Peyer's patch (tissue), 4 donors: Measurements from ENCODE around the gene ZNF521.

Experiments used
- POLR2A ChIP-seq, 2 donors: fragments of 450-650 bp; IDR thresholded peaks; one replicate each; pipeline ENCODE4 v1.5.1; 2017; ENCODE audit warnings: antibody characterized with exemption in 2 of 2, mild to moderate bottlenecking in 2 of 2, moderate library complexity in 2 of 2
- TF ChIP-seq, protein P1 (sequence below), 6 experiments: fragments of 450-650 bp in 4 of 6; fragments of 200-600 bp in 2 of 6; sonication (generic) in 1 of 6; IDR thresholded peaks; one replicate each; pipeline ENCODE4 v1.5.1; 2017 to 2019; ENCODE audit warnings: antibody characterized with exemption in 6 of 6, mild to moderate bottlenecking in 3 of 6, moderate library complexity in 1 of 6

DNA sequence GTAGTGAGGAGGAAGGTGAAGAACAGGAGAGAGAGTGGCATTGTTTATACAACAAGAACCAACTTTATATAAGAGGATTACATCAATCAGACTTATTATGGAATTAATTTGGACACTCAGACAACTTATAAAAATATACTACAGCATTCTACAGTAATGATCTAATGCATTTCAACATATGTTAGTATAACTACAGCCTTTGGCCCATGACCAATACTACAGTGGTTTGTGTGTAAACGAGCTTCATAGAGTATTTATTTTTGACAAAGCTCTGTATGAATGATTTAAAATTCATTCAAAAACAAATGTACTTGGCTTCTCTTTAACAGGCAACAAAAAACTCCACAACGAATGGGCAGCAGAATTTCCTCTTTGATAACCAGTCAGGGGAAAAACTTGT is 72.8 kb downstream of the ZNF521 start:
- TF ChIP-seq, protein P1, sequence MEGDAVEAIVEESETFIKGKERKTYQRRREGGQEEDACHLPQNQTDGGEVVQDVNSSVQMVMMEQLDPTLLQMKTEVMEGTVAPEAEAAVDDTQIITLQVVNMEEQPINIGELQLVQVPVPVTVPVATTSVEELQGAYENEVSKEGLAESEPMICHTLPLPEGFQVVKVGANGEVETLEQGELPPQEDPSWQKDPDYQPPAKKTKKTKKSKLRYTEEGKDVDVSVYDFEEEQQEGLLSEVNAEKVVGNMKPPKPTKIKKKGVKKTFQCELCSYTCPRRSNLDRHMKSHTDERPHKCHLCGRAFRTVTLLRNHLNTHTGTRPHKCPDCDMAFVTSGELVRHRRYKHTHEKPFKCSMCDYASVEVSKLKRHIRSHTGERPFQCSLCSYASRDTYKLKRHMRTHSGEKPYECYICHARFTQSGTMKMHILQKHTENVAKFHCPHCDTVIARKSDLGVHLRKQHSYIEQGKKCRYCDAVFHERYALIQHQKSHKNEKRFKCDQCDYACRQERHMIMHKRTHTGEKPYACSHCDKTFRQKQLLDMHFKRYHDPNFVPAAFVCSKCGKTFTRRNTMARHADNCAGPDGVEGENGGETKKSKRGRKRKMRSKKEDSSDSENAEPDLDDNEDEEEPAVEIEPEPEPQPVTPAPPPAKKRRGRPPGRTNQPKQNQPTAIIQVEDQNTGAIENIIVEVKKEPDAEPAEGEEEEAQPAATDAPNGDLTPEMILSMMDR (IDR thresholded peaks at IDR 0.05): no peak
- no peak for TF ChIP-seq POLR2A (IDR thresholded peaks at IDR 0.05)
